ENCODE measurements around the gene MX2.

MX2 gene

GRCh38 chr21:41365377-41366107 is 3.7 kb downstream of the MX2 start:
- DNase-seq, result no peak

- peak; percentile 92 to 96 (median 93) for DNase-seq
Measured at GRCh38 chr21:41366522-41367151, 4.8 kb downstream of the MX2 start.

GRCh38 chr21:41367301-41367944 is 5.6 kb downstream of the MX2 start:
- DNase-seq, result peak; percentile 17 to 40 (median 34)

GRCh38 chr21:41367945-41368734 is 6.3 kb downstream of the MX2 start:
- peak in 2 of 4 experiments; percentile 10 to 26 for DNase-seq

GRCh38 chr21:41368735-41369104 is 6.9 kb downstream of the MX2 start:
- DNase-seq, result no peak

- DNase-seq, result peak; percentile 43 to 63 (median 54)
Measured at GRCh38 chr21:41369105-41369919, 7.5 kb downstream of the MX2 start.

GRCh38 chr21:41369920-41370839 is 8.4 kb downstream of the MX2 start:
- peak in 3 of 4 experiments; percentile 32 to 61 (median 46) for DNase-seq

- DNase-seq, result no peak
Measured at GRCh38 chr21:41370840-41371684, 9.2 kb downstream of the MX2 start.

- no peak for DNase-seq
Measured at GRCh38 chr21:41371685-41372030, 9.8 kb downstream of the MX2 start.

- no peak for DNase-seq
Measured at GRCh38 chr21:41373253-41373652, 11.4 kb downstream of the MX2 start.

GRCh38 chr21:41373763-41374162 is 11.9 kb downstream of the MX2 start:
- DNase-seq, result no peak

GRCh38 chr21:41374177-41374712 is 12.4 kb downstream of the MX2 start:
- DNase-seq, result no peak

GRCh38 chr21:41374867-41375533 is 13.2 kb downstream of the MX2 start:
- DNase-seq, result no peak

GRCh38 chr21:41375875-41376274 is 14.0 kb downstream of the MX2 start:
- no peak for DNase-seq

GRCh38 chr21:41377715-41378114 is 15.9 kb downstream of the MX2 start:
- DNase-seq, result no peak

GRCh38 chr21:41378849-41379248 is 17.0 kb downstream of the MX2 start:
- DNase-seq, result no peak

GRCh38 chr21:41379901-41380300 is 18.1 kb downstream of the MX2 start:
- no peak for DNase-seq

GRCh38 chr21:41381731-41382130 is 19.9 kb downstream of the MX2 start:
- DNase-seq, result no peak

All from suppressor macrophage (primary cell).